ENCODE measurements around the gene INTS4. TPM values are rescaled to one million over a fixed set of nuclear protein-coding genes. Genes with fewer than 3 reads are reported as not detected.
"Not testable (repeated sequence)": the region's sequence is repeated elsewhere in the genome, so short reads cannot be mapped to it uniquely, and the experiment has no call there.

The INTS4 gene
- total RNA-seq, 2 donors from 2014 or later, result 23.4 to 31.1 TPM

DNA sequence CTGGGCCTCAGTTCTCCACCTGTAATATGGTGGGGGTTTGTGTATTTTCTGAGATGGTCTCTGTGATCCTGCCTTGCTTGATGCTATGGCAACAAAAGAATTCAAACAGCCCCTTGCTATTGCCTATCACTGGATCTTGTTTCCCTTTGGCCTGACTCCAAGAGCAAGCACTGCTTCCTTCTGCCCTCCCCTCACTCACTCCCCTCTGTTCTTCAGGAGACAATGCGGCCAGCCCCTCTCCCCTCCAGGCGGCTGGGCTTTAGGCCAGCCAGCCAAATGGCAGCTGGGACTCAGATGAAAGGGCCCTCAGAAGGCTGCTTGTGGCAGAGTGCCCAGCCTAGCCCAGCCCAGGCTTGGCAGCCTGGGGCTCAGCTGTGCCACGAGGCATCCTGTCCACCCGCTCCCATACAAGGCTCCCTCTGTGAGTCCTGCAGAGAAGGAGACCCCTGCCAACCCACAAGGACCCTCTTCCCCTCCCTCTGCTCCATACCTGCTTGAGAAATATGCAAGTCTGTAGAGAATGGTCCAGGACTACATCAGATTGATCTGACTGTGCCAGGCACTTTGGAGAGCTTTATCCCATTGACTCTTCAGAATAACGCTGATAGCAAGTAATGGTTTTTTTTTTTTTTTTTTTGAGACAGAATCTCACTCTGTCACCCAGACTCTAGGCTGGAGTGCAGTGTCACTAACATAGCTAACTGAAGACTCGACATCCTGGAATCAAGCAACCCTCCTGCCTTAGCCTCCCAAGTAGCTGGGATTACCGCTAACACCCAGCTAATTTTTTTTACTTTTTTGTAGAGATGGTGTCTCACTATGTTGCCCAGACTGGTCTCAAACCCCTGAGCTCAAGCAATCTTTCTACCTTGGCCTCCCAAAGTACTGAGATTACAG lies 36.2 kb upstream of the INTS4 start:
- peaks cover 2 to 10% of the 10 kb centered on the region in 2 donors for H3K4me1 ChIP-seq (ENCODE audit: control insufficient read depth in 1 of 2, low read depth in 2 of 2)
- TF ChIP-seq, protein P1, sequence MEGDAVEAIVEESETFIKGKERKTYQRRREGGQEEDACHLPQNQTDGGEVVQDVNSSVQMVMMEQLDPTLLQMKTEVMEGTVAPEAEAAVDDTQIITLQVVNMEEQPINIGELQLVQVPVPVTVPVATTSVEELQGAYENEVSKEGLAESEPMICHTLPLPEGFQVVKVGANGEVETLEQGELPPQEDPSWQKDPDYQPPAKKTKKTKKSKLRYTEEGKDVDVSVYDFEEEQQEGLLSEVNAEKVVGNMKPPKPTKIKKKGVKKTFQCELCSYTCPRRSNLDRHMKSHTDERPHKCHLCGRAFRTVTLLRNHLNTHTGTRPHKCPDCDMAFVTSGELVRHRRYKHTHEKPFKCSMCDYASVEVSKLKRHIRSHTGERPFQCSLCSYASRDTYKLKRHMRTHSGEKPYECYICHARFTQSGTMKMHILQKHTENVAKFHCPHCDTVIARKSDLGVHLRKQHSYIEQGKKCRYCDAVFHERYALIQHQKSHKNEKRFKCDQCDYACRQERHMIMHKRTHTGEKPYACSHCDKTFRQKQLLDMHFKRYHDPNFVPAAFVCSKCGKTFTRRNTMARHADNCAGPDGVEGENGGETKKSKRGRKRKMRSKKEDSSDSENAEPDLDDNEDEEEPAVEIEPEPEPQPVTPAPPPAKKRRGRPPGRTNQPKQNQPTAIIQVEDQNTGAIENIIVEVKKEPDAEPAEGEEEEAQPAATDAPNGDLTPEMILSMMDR (IDR thresholded peaks at IDR 0.05), result no peak
- no peaks in the 10 kb centered on the region for H3K36me3 ChIP-seq
- no peak overlapping the region for H3K27ac ChIP-seq
- ATAC-seq (ENCODE audit: insufficient number of reproducible peaks, low FRiP score, low read depth) (peak; percentile 34), DNase-seq (ENCODE audit: low spot score) (no peak)
- no peaks in the 10 kb centered on the region for H3K9me3 ChIP-seq
- H3K4me3 ChIP-seq, result no peak overlapping the region
- no peaks in the 10 kb centered on the region for H3K27me3 ChIP-seq (replicated peaks; ENCODE audit: insufficient read depth)

DNA sequence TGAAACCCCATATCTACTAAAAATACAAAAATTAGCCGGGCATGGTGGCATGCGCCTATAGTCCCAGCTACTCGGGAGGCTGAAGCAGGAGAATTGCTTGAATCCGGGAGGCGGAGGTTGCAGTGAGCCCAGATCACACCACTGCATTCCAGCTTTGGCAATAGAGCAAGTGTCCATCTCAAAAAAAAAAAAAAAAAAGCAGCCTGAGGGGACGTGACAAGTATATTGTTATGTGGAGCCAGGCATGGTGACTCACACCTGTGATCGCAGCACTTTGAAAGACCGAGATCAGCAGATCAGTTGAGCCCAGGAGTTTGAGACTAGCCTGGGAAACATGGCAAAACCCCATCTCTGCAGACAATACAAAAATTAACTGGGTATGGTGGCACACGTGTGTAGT lies 34.0 kb upstream of the INTS4 start:
- DNase-seq (ENCODE audit: low spot score); H3K9me3 ChIP-seq; H3K36me3 ChIP-seq; ATAC-seq (ENCODE audit: insufficient number of reproducible peaks, low FRiP score, low read depth); H3K27ac ChIP-seq; H3K4me3 ChIP-seq; H3K27me3 ChIP-seq (replicated peaks; ENCODE audit: insufficient read depth): not testable (repeated sequence)
- H3K4me1 ChIP-seq (ENCODE audit: control insufficient read depth in 1 of 2, low read depth in 2 of 2), result peaks cover 2 to 12% of the 10 kb centered on the region in 2 donors

DNA sequence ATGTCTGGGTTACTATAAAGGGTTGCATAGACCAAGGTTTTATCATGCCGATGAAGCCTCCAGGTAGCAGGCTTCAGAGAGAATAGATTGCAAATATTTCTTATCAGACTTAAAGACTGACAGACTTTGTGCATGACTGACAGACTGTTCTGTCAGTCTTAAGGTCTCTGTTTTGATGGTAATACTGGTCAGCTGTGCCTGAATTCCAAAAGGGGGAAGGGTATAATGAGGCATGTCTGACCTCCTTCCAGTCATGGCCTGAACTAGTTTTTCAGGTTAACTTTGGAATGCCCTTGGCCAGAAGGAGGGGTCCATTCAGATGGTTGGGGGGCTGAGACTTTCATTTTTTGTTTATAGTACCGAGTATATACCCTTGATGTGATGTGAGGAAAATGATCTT lies 33.3 kb upstream of the INTS4 start:
- Histone ChIP-seq H3K4me1 (ENCODE audit: control insufficient read depth in 1 of 2, low read depth in 2 of 2) (peaks cover 2 to 15% of the 10 kb centered on the region in 2 donors), H3K27me3 (replicated peaks; ENCODE audit: insufficient read depth) (no peaks in the 10 kb centered on the region), H3K27ac (no peak overlapping the region), H3K36me3 (no peaks in the 10 kb centered on the region), H3K4me3 (no peak overlapping the region), H3K9me3 (no peaks in the 10 kb centered on the region)
- ATAC-seq (ENCODE audit: insufficient number of reproducible peaks, low FRiP score, low read depth) (no peak), DNase-seq (ENCODE audit: low spot score) (no peak)
- TF ChIP-seq, protein P1 (IDR thresholded peaks at IDR 0.05), result no peak

DNA sequence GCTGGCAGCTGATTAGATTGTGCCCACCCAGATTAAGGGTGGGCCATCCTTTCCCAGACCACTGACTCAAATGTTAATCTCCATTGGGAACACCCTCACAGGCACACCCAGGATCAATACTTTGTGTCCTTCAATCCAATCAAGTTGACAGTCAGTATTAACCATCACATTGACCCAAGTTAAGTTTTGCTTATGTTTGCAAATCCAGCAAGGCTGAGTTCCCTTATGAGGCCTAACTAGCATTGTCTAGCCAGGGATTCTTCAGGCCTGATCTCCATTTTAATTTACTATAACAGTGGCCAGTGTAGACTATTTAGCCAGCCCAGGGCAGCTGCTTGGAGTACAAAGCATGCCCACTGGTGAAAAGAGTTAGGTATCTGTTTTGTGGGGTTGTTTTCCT lies 30.9 kb upstream of the INTS4 start:
- Histone ChIP-seq H3K27me3 (replicated peaks; ENCODE audit: insufficient read depth) (no peaks in the 10 kb centered on the region), H3K4me3 (no peak overlapping the region), H3K27ac (no peak overlapping the region), H3K9me3 (no peaks in the 10 kb centered on the region), H3K4me1 (ENCODE audit: control insufficient read depth in 1 of 2, low read depth in 2 of 2) (peaks cover 2 to 8% of the 10 kb centered on the region in 2 donors), H3K36me3 (no peaks in the 10 kb centered on the region)
- DNase-seq (ENCODE audit: low spot score) (no peak), ATAC-seq (ENCODE audit: insufficient number of reproducible peaks, low FRiP score, low read depth) (no peak)
- TF ChIP-seq, protein P1 (IDR thresholded peaks at IDR 0.05), result no peak

DNA sequence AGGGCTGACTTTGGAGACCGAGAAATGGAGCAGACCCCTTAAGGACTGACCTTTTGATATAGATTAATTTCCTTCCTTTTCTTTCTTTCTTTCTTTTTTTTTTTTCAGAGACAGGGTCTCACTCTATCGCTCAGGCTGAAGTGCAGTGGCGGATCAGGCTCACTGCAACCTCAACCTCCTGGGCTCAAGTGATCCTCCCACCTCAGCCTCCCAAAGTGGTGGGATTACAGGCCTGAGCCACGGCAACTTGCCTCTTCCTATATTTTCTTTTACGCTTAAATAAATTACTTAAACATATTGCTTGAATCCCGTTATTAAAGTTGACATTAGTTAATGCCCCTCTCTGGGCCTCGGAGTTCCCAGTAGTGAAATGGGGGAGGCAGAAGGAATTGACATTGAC lies 29.0 kb upstream of the INTS4 start:
- no peak for ATAC-seq (ENCODE audit: insufficient number of reproducible peaks, low FRiP score, low read depth)
- H3K27ac ChIP-seq, result no peak overlapping the region

More for the DNA sequence above, 29.0 kb upstream of the INTS4 start:
- H3K36me3 ChIP-seq, result no peaks in the 10 kb centered on the region
- H3K27me3 ChIP-seq (replicated peaks; ENCODE audit: insufficient read depth), result no peaks in the 10 kb centered on the region
- DNase-seq (ENCODE audit: low spot score), result no peak
- peak overlapping the region; percentile 72 for H3K4me3 ChIP-seq
- TF ChIP-seq, protein P1 (IDR thresholded peaks at IDR 0.05), result no peak
- H3K4me1 ChIP-seq (ENCODE audit: control insufficient read depth in 1 of 2, low read depth in 2 of 2), result peaks cover 2 to 5% of the 10 kb centered on the region in 2 donors
- no peaks in the 10 kb centered on the region for H3K9me3 ChIP-seq

All from thoracic aorta (tissue), 2 donors.